Epidermal melanocyte (primary cell): ENCODE data around the gene APPBP2.
"Not testable (repeated sequence)": the region's sequence is repeated elsewhere in the genome, so short reads cannot be mapped to it uniquely, and the experiment has no call there.

Experiments
- DNase-seq: peaks from one replicate; pipeline ENCODE4 v3.0.0; 2011; ENCODE audit warnings: low spot score; ENCODE audit not compliant: insufficient read length

APPBP2 gene

DNA sequence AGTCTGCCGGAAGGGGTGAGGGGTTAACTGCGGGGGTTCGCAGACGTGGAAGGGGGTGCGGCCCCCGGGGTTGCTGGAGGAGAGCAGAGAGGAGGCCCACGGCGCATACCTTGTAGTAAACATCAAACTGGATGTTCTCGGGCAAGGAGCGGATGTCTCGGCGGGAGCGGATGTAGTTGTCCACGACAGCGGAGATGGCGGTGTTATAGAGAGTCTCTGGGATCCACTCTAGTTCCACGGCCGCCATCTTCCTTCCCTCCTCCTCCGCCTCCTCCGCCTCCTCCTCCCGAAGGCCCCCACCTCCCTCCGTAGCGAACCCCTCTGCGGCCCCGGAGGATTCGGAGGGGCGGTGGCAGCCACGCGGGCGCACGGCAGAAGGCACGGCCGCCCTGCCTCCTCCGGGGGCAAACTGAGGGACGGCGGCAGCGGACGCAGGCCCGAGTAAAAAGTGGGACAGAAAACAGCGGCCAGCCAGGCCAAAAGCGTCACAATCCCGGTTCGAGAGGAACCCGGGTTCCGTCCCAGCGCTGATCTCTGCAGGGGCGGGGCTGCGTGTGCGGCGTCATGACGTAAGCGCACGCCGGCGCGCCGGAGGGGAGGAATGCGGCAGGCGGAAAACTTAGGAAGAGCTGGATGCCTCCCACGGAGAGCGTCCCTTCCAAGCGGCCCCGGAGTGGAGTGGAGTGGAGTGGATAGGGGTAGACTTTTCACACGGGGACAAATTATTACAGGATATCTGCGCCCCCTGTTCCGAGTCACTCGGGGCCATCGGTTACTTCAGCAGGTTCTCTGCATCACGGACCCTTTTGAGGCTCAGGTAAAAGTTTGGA lies at the start of gene APPBP2:
APPBP2 (minus strand) TSS at position 558 of the 830 bp plus-strand sequence; CDS start at position 247, 311 bp downstream.
- DNase-seq = peak; percentile 51

DNA sequence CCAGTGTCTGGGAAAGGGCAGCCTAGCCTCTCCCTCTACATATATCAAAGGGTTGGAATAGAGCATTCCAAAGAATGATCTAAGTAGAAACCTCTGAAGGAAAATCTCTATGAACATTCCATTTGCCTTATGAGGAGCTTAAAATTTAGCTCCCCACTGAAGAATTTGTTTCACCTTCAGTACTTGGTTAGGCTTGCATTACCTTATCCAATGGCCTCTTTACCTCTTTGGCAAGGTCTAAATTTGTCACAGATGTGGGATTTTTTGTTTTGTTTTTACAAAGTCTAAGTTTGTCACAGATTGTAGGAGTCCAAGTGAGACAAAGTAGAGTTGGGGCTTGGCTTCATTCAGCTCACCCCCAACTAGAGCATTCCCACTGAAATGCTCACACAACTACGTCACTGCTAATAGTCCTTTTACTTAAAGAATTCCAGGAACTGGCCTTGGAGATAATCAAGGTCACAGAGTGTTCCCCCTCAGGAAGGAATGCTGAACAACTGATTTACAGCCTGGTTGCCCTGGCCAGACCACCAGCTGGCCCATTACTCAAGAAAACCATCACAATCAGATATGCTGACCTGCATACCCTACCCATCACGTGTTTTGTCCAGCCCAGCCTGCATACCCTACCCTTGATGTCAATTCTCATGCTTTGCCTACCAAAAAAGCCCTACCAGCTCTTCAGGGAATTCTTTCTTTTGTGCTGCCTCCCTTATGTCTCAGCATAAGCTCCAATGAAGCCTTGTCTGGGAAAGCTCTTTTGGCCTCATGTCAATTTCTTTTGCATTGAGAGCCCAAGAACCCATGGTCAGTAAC lies 47.4 kb upstream of the APPBP2 start:
- no peak for DNase-seq

- no peak for DNase-seq
Measured at GRCh38 chr17:60565233-60565632, 39.2 kb upstream of the APPBP2 start.

DNA sequence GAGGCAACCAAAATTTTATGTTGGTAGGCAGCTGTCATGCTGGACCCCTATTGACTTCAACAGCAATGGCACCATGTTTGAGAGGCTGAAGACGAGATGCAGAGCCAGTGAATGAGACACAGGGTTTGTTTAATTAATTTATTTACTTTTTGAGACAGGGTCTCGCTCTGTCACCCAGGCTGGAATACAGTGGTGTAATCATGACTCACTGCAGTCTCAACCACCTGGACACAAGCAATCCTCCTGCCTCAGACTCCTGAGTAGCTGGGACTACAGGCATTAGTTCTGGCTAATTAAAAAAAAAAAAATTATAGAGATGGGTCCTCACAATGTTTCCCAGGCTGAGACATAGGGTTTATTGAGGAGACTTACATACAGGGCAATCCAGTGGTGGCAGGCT lies 37.7 kb upstream of the APPBP2 start:
- no peak for DNase-seq

DNA sequence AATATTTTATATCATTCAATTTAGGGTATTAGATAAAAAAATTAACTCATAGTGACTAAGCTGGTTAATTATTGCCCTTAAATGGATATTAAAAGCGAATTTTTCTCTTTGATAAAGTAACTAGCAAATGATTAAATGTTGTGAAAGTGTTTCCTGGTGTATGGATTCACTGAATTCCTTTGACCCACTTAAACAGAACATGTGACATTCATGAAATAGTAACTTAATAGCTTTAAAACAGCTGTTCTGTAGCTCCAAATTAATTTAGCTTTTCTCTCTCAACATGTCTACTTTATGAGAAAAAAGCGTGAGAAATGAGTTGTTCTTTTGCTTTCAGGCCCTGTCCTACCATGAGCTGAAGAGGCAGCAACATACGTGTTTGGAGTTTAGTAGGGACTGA lies 36.4 kb upstream of the APPBP2 start:
- DNase-seq = no peak

- no peak for DNase-seq
Measured at GRCh38 chr17:60560860-60561257, 34.8 kb upstream of the APPBP2 start.

- no peak for DNase-seq
Measured at GRCh38 chr17:60559995-60560859, 34.2 kb upstream of the APPBP2 start.

DNA sequence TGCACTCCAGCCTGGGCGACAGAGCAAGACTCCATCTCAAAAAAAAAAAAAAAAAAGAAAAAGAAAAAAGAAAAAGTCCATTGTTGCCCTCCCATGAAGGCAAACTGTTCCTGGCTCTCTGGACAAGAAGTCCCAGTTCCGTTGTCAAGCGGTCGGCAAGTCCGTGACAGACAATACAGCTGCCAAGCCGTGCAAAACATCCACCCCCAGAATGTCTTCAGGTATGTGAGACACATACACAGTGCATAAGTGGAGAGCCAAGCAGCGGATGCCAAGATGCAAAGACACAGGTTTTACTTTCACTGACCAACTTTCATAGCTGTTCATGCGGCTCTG lies 33.6 kb upstream of the APPBP2 start:
- no peak for DNase-seq

- DNase-seq = no peak
Measured at GRCh38 chr17:60557805-60558204, 31.8 kb upstream of the APPBP2 start.

DNA sequence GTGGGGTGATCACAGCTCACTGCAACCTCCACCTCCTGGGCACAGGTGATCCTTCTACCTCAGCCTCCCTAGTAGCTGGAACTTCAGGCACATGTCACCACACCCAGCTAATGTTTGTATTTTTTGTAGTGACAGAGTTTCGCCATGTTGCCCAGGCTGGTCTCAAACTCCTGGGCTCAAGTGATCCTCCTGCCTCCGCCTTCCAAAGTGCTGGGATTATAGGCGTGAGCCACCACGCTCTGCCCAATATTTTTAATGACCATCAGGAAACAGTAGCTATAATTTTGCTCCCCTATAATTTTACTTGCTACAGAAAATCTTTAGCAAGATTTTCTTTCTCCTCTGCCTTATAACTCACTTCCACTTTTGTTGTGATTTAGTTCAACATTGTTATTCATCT lies 29.7 kb upstream of the APPBP2 start:
- DNase-seq = no peak

DNA sequence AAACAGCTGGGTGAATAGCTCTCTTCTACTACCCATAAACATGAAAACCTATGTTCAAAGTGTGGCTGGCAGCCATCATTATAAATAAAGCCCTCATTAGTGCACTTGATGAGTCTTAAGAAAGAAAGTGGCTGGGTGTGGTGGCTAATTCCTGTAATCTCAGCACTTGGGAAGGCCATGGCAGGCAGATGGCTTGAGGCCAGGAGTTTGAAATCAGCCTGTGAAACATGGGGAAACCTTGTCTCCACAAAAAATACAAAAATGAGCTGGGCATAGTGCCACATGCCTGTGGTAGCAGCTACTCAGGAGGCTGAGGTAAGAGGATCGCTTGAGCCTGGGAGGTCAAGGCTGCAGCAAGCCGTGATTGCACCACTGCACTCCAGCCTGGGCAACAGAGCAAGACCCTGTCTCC lies 28.3 kb upstream of the APPBP2 start:
- no peak for DNase-seq

- DNase-seq = not testable (repeated sequence)
Measured at GRCh38 chr17:60552255-60552654, 26.2 kb upstream of the APPBP2 start.

- no peak for DNase-seq
Measured at GRCh38 chr17:60548990-60549389, 22.9 kb upstream of the APPBP2 start.

DNA sequence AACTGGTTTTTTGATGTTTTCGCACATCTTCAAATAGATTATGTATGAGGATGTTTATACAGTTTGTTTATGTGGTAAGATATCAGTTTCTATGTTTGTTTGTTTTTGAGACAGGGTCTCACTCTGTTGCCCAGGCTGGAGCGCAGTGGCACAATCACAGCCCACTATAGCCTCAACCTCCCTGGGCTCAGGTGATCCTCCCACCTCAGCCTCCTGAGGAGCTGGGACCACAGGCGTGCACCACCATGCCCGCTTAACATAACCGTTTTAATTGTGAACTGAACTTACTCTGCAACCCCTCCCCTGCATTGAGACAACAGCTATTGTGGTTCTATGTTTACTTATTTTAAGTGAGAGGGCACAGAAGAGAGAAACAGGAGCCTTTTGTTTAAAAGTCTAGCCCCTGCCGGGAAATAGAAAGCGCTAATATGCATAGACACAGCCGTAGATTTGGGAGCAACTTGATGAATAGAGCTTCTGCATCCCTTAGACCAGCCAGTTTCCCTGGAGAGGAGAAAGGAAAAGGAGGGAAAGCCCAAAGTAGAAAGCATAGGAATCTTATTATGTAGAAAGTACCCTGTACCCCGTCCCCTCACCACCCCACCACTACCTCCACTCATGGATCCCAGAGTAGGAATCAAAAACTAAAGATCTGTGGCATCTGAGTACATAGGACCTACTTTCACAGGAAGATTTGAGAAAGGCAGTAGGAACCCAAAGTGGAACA lies 19.6 kb upstream of the APPBP2 start:
- DNase-seq = no peak

- DNase-seq = no peak
Measured at GRCh38 chr17:60542071-60542470, 16.0 kb upstream of the APPBP2 start.

DNA sequence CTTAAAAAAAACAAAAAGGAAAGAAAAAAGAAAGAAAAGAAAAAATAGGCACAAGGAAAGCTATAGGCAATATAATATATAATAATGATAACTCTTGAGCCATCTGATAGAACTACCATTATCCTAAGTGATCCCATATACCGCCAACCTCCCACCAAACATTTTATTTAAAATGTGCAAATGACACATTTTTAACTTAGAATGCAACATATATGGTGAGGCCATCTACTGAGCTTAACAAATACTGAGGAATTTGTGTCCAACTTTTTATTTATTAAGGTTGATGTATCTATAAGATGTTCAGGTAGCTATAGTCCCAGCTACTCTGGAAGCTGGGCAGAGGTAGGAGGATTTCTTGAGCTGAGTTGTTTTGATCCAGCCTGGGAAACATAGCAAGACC lies 14.4 kb upstream of the APPBP2 start:
- DNase-seq = no peak

DNA sequence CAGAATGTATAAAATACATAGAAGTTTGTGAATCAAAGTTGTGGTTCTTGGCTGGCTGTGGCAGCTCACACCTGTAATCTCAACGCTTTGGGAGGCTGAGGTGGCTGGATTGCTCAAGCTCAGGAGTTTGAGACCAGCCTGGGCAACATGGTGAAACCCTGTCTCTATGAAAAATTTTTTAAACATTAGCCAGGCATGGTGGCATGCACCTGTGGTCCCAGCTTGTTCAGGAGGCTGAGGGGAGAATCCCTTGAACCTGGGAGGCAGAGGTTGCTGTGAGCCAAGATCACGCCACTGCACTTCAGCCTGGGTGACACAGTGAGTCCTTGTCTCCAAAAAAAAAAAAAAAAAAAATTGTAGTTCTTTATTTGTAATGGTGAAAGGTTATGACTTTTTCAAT lies 13.8 kb upstream of the APPBP2 start:
- no peak for DNase-seq

- no peak for DNase-seq
Measured at GRCh38 chr17:60538726-60539125, 12.7 kb upstream of the APPBP2 start.

- DNase-seq = no peak
Measured at GRCh38 chr17:60535382-60536279, 9.6 kb upstream of the APPBP2 start.

DNA sequence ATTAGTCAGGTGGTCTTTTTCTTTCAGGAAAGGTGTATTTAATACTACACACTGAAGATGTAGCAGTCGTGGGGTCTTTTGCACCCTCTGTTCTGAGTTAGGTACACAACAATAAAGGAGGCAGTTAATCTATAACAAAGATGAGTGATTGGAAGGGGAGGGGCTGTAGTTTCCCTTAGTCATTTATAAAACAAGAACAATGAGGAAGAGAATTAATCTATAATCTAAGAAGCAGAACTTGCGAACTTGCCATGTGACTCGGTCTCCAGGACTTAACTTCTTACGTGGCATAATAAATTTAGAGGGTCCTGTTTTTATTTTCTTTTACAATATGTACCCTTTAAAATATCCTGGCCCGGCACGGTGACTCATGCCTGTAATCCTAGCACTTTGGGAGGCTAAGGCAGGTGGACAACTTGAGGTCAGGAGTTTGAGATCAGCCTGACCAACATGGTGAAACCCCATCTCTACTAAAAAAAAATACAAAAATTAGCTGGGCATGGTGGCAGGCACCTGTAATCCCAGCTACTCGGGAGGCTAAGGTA lies 8.6 kb upstream of the APPBP2 start:
- no peak for DNase-seq
